ENCODE measurements around the gene RABGAP1L.

DNA sequence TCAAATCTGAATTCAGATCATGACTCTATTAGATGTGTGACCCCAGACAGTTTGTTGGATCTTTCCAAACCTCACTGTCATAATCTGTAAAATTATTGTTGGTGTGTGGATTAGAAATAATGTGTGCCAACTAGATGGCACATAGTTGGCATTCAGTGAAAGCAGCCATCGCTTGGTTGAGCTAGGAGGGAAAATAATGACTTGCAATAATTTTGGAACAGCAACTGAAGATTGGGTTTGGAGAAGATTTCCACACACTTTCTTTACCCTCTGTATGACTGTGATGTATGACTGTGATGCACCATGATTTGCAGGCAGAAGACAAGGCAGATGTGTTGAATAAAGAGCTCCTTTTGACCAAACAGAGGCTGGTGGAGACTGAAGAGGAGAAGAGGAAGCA lies 816.4 kb downstream of the RABGAP1L start:
- no peak for TF ChIP-seq POLR2A (IDR thresholded peaks at IDR 0.05; ENCODE audit: low read length)
- no peak for TF ChIP-seq GATA1 (IDR thresholded peaks at IDR 0.05; ENCODE audit: low read depth, low read length)

Data from erythroblast (primary cell).